K562 treated with DMSO at 1 percent for 48 hours (cell line): ENCODE measurements around the gene FKRP. TPM values are rescaled to one million over a fixed set of nuclear protein-coding genes. Genes with fewer than 3 reads are reported as not detected.

ENCODE experiments used
- total RNA-seq: library from RNA; unstranded; fragments of 300-600 nt; gene quantifications from 2 replicates; pipeline ENCODE4 v1.2.3, GENCODE V29; 2022; ENCODE audit warnings: low replicate concordance; ENCODE audit errors: extremely low read depth

Gene FKRP, protein sequence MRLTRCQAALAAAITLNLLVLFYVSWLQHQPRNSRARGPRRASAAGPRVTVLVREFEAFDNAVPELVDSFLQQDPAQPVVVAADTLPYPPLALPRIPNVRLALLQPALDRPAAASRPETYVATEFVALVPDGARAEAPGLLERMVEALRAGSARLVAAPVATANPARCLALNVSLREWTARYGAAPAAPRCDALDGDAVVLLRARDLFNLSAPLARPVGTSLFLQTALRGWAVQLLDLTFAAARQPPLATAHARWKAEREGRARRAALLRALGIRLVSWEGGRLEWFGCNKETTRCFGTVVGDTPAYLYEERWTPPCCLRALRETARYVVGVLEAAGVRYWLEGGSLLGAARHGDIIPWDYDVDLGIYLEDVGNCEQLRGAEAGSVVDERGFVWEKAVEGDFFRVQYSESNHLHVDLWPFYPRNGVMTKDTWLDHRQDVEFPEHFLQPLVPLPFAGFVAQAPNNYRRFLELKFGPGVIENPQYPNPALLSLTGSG
- total RNA-seq = not detected in 2 replicates

DNA sequence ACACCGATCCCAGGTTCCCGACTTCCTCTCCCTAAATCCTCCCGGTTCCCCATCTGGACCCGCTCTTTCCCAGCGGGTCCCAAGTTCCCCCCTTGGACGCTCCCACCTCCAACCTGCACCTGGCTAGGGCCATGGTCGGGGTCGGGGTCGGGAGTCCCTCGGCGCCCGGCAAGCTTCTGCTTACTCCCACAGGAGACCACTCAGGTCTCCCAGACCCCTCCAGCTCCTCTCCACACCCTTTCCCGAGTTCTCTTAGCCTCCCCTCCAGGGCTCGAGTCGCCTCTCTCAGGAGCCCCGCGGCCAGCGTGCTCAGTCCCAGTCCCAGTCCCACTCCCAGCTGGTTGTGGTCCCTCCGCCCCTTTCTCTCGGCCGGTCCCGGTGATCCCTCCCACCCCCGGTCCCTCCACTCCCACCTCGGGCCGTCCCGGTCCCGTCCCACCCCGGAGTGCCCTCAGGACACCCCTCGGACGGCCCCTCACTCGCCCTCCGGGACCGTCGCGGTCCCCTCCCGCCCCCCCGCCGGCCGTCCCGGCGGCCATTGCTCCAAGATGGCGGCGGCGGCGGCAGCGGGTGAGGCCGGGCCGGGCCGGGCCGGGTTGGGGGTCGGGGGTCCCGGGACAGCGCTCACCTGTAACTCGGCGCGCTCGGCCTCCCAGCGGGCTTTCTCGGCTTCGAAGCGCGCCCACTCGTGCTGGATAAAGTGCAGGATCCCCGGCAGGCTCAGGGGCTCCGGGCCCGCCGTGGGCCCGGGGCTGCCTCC, at the start of gene FKRP:
TSS of gene FKRP (plus strand) at position 537 of the 760 bp plus-strand sequence. CDS start 9,394 bp downstream, outside the sequence.

DNA sequence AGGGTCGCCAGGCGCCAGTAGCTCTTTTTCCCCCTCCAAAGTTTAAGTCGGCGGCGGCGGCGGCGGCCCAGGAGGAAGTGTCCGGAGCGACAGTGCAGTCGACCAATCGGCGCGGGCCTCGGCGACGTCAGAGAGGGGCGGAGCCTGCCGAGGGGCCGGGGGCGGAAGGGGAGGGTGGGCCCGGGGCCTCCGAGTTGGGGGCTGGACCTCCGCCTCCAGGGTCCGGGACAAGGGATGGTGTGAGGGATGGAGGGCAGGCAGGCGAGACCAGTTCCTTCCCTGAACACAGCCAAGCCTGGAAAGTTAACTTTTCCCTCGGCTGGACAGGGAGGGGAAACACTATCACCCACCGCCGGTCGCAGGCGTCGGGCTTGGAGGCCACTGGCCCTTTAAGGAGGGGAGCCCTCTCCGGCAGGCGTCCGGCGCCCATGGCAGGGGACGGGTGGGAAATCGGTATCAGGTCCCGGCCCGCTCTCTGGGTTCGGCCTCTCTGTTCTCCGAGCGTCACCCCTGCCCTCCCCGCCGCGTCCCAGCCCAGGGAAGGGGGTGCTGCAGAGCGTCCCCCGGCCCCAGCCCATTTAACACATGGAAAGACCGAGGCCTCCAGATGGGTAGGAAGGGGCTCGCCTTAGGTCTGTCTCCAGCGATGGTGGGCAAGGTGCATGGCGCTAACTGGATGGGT, 28.7 kb upstream of the FKRP start, which contains the start of gene PRKD2:
TSS of gene PRKD2 (minus strand) at position 81 of the 682 bp plus-strand sequence. CDS start 744 bp downstream, outside the sequence.

GRCh38 chr19:46746281-46747057, 612 bp downstream of the FKRP start, which contains the start of gene STRN4:
TSS of gene STRN4 (minus strand) at chr19:46746450. CDS start at chr19:46746430, 20 bp downstream.

GRCh38 chr19:46788262-46788967, 42.6 kb downstream of the FKRP start, which contains the start of gene SLC1A5:
TSS of gene SLC1A5 (minus strand) at chr19:46788594. CDS start at chr19:46787965, 629 bp downstream.

Other genes starting within 250 kb of the FKRP start
- gene CALM3, start 144.7 kb upstream of the FKRP start, total RNA-seq = 341 TPM in 1 of 2 replicates, not detected in the other
- gene PTGIR, start 121.0 kb upstream of the FKRP start, total RNA-seq = not detected in 2 replicates
- gene GNG8, start 109.9 kb upstream of the FKRP start, total RNA-seq = not detected in 2 replicates
- not detected in 2 replicates for gene DACT3, start 84.9 kb upstream of the FKRP start, total RNA-seq
- not detected in 2 replicates for gene PRKD2, start 28.9 kb upstream of the FKRP start, total RNA-seq
- not detected in 2 replicates for gene STRN4, start 393 bp downstream of the FKRP start, total RNA-seq
- gene SLC1A5, start 42.5 kb downstream of the FKRP start, total RNA-seq = 457 TPM in 1 of 2 replicates, not detected in the other
- gene AP2S1, start 104.8 kb downstream of the FKRP start, total RNA-seq = not detected in 2 replicates
- gene ARHGAP35, start 114.9 kb downstream of the FKRP start, total RNA-seq = not detected in 2 replicates